SK-N-MC (cell line): Measurements from ENCODE around the gene MYO5B.

ENCODE experiments used
- EZH2 ChIP-seq: fragments of 200-600 bp; sonication (generic); IDR thresholded peaks from one replicate; pipeline ENCODE4 v1.6.1; 2017; ENCODE audit warnings: antibody characterized with exemption
- FOXP2 ChIP-seq: optimal IDR thresholded peaks from 2 replicates; pipeline ENCODE3; 2011; ENCODE audit warnings: mild to moderate bottlenecking, moderate library complexity; ENCODE audit not compliant: insufficient read depth; ENCODE audit errors: extremely low read length, control extremely low read depth
- POLR2AphosphoS5 ChIP-seq: IDR thresholded peaks from 2 replicates; pipeline ENCODE4 v1.6.1; 2012; ENCODE audit warnings: mild to moderate bottlenecking, low read depth, low read length, borderline replicate concordance

DNA sequence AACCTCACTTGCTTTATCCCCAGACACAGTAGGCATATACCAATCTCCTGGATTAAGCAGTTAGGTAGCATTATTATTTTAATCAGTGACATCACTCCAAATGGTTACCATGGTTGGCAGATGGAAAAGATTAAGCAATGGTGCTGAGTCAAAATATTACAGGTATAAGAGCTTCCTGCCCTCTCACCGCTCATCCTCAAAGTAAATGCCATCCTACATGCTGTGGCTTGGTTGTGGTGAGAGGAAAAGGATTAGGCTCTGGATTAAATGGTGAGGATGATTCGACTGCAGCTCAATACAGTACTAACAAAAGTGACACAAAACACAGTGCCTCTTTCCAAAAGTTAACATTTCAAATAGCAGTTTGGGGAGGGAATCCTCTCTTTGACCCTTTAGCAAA lies 272.7 kb downstream of the MYO5B start:
- TF ChIP-seq EZH2: no peak
- no peak for TF ChIP-seq POLR2AphosphoS5
- TF ChIP-seq FOXP2: no peak
